ENCODE results near the gene DIPK1B.

Gene DIPK1B

DNA sequence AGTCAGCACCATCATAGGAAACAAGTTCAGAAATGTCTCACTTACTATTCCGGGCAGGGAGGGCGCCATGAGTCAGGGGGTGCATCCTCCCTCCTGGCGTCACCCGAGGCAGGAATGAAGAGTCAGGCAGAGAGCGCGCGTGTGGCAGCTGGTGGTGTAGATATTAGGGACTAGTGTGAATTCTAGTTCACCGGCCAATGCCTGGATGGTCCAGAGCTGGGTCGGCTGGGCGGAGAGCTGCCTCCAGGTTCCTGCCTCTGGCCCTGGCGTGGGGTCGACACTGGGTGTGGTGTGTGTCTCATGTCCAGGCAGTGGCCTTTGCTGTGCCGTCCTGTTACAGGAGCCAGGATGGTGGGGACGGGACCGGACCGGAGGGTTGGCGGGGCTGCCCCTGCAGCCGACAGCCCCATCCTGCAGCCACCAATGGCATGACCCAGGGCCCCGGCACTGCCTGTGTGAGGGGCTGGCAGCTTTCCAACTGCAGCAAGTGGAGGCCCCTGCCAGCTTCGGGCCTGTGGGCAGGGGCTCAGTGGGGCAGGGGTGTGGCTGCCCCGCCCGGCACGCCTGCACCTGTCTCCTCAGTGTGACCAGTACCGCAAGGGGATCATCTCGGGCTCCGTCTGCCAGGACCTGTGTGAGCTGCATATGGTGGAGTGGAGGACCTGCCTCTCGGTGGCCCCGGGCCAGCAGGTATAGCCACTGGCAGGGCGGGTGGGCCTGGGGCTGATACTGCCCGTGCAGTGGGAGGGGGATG lies 9.1 kb downstream of the DIPK1B start:
- peak; percentile 71 for DNase-seq

DNA sequence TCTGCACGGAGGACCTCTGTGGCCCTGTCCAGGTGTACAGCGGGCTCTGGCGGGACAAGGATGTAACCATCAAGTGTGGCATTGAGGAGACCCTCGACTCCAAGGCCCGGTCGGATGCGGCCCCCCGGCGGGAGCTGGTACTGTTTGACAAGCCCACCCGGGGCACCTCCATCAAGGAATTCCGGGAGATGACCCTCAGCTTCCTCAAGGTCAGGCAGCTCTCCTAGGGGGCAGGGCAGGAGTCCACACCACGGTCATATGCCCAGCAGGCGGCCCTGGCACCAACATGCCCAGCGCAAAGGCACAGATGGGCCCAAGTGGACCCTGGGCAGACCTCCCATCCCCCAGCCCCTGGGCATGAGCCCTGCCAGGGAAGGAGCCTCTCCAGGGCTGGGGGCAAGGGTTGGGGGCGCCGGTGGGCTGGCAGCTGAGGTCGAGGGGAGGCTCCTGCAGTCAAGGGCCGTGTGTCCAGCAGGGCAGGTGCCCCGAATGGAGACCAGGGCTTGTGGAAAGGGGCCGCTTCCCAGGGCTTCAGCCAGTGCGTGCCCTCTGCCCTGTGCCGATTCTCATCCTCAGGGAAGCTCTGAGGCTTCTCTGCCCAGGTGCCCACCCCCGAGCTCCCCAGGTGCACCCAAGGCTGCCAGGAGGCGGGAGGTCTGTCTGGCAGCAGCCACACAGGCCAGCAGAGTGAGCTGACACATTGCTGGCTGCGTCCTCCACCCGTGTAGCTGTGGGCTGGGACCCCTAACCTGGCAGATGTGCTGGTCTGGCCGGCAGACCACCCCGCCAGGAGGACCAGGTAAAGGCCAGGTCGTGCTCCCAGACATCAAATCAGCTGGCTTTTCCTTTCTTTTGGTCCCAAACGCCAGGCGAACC lies 10.0 kb downstream of the DIPK1B start:
- DNase-seq: peak; percentile 76

DNA sequence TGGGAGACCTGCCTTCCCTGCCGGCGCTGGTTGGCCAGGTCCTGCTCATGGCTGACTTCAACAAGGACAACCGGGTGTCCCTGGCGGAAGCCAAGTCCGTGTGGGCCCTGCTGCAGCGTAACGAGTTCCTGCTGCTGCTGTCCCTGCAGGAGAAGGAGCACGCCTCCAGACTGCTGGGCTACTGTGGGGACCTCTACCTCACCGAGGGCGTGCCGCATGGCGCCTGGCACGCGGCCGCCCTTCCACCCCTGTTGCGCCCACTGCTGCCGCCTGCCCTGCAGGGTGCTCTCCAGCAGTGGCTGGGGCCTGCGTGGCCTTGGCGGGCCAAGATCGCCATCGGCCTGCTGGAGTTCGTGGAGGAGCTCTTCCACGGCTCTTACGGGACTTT lies 10.6 kb downstream of the DIPK1B start:
- DNase-seq: no peak

DNA sequence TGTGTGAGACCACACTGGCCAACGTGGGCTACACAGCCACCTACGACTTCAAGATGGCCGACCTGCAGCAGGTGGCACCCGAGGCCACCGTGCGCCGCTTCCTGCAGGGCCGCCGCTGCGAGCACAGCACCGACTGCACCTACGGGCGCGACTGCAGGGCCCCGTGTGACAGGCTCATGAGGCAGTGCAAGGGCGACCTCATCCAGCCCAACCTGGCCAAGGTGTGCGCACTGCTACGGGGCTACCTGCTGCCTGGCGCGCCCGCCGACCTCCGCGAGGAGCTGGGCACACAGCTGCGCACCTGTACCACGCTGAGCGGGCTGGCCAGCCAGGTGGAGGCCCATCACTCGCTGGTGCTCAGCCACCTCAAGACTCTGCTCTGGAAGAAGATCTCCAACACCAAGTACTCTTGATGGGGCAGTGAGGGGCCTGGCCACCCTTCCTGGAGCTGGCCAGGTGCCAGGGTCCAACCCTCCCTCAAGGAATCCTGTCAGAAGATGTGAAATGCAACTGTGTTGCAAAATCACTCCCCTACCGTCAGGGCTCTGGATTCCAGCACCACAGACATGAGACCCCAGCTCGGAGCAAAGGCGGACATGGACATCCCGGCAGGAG lies 11.1 kb downstream of the DIPK1B start:
- peak; percentile 68 for DNase-seq

DNA sequence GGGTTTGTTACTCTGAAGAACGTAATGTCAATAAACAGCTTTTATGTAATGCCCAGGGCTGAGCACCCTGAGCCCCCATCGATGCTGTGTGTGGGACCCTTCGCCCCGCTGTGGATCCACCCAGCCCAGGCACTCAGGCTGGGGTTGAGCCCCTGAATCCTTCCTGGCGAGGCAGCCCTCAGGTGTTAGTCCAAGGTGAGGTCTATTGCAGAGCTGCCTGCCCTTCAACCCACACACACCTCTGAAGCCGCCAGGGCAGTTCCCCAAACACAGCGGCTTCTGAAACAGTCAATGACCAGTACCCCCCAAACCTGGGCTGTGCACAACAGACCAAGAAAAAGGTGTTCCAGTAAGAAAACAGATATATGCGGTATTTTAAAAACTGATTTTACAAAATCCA lies 11.6 kb downstream of the DIPK1B start:
- no peak for DNase-seq

DNA sequence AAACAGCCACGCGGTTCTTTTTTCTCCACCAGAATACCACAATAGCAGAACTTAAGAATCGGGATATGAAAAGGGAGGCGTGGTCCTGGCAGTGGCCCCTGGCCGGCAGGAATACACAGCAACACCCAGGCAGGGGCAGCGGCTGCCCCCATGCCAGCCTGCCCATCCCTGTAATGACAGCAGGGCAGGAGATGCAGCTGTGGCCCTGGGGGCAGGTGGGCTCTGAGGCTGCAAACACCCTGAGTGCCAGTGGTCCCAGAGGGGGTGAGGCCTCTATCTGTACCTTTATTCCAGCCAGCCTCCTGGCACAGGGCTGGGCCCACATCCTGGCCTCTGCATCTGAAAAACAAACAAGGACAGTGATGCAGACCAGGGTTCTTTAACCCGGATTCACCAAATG lies 12.4 kb downstream of the DIPK1B start:
- no peak for DNase-seq

DNA sequence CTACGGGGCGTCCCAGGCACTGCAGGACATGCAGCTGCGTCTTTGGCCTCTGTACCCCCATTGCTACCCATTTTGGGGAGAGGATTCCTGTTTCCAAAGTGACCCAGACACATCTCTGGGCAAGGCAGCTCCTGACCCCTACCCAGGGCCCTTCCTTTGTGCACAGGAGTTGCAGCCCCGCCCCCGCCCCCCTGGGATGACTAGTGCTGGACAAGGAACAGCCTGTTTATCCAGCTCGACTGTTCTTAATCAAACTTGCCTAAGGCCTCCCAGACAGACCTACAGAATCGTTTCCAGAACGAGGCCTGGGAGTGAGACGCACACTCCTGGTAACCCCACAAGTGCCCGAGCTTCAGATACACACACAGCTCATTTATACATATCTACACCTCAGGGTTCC lies 13.2 kb downstream of the DIPK1B start:
- DNase-seq: no peak

DNA sequence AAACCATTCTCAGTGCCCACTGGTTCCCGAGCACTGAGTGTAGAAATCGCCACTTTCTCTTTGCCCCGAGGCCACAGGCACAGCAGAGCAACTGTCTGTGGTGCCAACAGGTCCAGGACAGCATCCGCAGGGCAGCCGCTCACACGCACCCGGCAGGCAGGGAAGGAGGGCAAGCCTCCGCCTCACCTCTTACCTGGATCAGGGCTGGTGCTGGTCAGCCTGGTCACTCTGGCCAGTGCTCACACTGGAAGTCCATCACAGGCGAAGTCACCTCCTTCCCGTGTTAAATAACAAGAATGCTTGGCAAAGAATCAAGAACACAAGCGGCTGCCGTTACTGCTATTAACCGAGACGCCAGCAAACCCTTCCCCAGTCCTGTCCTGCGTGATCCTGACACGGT lies 13.7 kb downstream of the DIPK1B start:
- DNase-seq: no peak

DNA sequence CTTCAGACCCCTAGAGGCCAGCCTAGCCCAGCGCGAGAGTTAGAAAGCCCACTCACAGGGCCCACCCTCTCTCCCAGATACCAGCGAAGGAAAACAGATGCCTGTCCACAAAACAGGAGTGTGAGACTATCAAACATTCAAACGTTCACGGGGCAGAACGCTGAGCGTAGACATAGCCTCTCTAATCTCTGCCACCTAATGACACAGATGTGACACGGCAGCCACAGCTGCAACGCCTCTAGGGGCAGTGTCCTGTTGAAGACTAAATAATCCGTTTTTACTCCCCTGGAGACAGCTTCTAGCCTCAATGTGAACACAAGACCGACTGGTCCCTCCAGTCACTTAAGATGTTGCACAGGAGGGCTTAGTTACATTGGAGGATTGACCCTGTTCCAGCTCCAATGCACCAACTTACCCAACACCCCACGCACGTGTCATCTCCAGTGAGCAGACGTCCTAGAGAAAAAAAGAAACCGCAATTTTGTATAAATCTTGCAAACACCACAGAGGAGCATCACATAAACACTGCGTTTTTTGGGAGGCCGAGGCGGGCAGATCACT lies 14.3 kb downstream of the DIPK1B start:
- peak; percentile 69 for DNase-seq

DNA sequence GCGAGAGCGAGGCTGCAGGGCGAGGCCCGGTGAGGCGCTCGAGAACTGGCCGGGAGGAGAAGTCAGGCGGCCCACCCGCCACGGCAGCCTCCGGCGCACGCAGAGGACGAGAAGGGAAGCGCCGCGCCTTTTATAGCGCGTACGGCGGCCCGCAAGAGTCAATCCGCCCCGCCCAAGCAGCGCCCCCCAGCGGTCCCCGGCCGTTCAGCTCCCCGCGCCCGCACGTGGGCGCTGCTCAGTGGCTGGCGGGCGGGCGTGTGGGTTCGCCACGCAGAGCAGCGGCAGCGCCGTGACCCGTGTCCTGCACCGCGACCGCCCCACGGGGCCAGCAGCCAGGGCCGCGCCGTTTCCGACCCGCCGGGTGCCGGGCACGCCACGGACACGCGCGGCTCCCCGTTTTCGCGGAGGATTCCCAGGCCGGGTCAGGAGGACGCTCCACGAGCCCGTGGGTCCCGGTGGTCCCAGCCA lies 15.7 kb downstream of the DIPK1B start:
- DNase-seq: peak; percentile 99

DNA sequence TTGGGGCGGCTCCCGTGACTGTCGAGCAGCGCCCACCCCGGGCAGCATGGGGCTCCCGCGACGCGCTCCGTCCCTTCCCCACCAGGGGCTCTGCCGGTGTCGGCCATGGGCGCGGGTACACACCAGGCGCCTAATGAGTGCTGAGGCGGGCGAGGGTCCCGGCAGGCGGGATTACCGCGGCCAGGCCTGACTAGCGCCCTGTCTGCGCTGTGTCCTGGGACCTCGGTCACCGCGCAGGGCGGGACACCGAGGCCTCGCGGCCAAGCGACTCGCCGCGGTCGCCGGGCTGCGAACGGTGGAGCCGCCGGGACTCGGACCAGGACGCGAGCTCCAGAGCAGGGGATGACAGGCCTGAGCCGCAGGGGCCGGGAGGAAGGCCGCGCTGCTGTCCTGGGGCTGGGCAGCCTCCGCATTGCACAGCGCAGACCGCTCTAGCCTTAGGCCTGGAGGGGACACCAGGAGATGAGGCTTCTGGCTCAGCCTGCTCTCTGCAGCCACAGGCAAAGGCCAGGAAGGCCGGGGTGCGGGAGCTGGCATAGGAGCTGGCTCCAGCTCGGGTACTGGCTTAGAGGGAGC lies 16.3 kb downstream of the DIPK1B start:
- DNase-seq: peak; percentile 80

DNA sequence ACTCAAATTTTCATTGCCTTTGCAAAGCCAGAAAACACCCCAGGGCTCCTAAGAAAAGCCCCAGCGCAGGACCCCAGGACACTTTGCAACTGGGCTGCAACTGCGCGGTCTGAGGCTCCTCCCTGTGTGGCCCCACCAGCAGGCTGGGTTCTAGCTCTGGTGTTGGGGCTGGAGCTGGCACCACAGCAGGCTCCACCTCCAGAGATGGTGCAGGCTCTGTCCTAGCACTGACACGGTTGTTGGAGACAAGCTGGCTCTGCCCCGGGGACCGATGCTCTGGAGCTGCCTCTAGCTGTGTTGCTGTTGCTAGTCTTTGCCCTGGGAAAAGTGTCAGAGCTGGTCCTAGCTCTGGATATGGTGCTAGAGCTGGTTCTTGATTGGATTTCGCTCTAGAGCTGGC lies 16.8 kb downstream of the DIPK1B start:
- DNase-seq: no peak

DNA sequence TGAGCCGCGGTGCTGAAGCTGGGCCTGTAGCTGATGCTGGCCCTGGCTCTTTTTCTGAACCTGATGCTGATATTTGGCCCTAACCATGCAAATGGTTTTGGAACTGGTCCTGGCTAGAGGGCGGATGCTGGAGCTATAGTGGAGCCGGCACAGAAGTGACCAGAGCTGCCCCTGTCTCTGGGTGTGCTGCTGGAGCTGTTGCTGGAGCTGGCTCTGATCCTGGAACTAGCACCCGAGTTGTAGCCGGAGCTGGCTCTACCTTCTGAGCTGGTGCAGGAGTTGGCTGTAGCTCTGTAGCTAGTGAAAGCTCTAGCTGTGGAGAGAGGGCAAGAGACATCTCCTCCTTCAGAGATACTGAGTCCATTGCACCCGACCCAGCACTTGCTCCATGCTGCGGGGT lies 17.6 kb downstream of the DIPK1B start:
- DNase-seq: no peak

DNA sequence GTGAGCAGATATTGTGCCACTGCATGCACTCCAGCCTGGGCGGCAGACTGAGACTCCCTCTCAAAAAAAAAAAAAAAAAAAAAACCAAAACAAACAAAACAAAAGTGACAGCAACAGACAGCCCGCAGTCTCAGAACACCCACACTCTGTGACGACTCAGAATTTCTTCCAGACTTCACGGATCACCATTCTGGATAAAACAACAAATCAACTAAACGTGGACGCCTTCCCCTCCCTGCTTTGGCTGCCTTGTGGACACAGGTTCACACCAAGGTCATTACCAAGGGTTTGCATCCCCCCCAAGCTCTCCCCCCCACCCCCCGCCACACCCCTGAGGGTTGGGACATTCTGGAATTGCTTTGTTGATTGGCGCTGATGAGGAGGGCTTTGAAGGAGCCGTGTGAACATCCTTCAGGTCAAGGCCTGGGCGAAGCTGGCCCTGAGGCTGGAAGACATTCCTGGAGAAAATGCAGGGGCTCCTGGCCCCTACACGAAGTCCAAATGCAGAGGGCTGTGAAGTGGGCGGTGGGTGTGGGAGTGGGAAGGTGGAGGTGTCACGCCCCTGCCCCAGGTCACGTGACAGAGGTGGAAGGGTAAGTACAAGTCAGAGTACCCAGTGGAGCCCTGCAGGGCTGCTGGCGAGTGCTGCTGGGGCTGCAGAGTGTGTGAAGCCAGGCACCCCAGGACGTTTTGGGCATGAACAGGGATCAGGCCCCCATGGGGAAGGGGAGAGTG lies 20.2 kb downstream of the DIPK1B start:
- no peak for DNase-seq

DNA sequence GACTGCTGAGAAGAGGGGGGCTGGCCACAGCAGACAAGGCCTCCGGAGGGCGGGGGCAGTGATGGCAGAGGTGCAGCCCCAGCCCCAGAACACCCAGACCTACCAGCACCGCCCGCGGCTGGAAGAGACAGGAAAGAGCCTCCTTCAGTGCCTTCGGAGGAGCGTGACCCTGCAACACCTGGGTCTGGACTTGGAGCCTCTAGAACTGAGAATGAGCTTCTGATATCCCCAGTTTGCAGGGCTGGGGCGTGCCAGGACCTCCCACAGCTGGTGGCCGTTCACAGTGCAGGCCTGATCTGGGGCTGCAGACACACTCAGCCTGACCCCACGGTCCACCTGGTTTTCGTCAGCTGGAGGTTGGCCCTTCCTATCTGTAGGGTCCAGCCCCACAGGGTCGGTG lies 21.2 kb downstream of the DIPK1B start:
- no peak for DNase-seq

DNA sequence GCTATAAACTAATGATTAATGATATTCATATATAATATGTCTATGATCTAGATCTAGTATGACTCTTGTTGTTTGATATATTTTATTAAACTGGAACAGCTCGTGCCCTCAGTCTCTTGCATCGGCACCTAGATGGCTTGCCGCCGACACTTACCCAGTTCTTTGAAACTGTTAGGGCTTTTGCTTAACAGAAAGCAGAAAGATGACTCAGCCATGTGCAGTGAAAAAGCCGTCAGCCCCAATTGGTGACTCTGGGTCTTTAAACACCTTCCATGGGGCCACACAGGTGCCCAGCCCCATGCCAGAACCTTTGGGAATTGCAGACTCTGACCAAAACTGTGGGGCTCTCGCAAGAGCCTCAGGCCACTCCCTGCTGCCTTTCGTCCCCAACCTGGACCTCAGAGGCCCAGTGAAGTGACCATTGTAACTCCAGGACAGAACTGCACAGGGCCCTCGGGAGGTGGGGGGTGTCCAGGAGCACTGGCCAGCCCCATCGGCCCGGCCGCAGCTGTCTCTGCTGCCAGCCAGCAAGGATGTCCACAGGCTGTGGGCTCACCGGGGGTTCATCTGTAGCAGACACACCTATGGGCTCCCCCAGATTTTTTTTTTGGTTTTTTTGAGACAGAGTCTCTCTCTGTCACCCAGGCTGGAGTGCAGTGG lies 22.6 kb downstream of the DIPK1B start:
- no peak for DNase-seq

DNA sequence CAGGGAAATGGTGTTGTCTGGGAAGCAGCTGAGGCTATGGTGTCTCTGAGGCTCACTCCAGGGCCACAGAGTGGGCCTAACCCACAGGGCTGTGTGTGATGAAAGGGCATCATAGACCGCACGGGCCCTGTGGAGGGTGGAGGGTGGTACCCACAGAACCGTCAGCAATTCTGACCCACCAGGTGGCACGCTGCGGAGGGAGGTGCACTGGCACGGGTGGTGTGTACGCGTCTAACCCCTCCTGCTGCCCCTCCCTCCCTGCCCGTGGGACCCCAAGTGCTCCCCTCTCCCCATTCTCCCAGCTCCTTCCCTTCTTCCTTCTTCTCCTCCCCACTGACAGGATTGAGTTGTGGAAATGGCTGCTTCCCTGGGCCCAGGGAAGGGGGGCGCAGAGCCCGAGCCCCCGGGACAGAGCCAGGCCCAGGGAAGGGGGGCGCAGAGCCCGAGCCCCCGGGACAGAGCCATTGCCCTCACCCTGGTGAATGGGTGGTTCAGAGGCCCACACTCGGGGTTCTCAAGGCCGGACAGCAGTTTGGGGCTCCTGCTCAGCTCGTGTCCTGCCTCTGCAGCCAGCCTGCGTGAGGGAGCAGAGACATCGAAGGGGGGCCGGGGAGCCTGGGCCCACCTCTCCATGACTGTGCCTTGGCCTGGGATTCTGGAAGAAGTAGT lies 23.6 kb downstream of the DIPK1B start:
- no peak for DNase-seq

DNA sequence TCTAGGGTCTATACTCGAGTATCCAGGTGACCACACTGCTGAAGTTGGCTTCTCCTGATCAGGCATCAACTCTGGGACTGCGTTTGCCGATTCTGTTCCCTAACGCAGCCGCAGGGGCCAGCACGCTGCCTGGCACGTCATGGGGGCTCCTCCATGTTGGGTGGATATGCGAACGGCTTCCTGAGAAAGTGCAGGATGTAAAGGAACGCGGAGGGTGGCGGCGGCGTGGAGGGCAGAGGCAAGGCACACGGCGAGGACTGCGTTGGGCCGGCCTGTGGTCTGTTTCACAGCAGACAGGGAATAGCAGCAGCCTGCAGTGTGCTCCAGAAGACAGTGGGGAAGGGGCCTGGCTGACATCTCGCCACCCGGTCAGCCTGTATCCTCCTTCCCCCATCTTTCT lies 26.6 kb downstream of the DIPK1B start:
- no peak for DNase-seq

DNA sequence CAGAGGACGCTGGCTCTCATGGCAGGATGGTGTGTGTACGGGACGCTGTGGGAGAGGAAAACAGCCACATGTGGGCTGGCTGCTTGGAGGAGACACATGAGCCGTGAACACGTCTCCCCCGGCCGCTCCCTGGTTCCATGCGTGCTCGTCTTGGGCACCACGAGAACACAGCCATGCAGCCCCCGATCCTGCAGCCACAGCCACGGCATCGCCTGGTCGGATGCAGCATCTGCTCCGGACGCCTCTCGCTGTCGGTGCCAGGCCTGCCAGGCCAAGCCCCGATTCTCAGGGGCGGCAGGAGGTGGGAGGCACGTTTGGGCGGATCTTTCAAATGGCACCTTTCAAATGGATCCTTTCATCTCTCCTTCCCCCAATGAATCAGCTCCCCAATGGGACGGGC lies 27.1 kb downstream of the DIPK1B start:
- no peak for DNase-seq

DNA sequence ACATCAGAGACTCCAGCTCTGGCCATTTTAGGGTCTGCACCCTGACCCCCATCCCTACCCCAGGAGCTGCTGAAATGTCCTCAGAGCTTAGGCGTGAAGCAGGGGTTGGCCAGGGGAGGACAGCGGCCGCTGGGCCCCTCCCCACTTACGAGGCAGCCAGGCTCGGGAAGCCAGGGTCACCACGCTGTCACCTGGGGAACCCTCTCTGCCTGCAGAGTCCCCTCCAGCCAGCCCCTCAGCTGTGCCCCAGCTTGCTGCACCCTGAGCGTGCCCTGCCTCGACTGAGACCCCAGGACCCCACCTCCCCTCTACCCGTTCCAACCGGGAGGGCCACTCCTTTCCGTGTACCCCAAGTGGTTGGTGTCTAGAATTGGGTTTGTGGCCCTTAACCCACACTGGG lies 27.7 kb downstream of the DIPK1B start:
- no peak for DNase-seq

DNA sequence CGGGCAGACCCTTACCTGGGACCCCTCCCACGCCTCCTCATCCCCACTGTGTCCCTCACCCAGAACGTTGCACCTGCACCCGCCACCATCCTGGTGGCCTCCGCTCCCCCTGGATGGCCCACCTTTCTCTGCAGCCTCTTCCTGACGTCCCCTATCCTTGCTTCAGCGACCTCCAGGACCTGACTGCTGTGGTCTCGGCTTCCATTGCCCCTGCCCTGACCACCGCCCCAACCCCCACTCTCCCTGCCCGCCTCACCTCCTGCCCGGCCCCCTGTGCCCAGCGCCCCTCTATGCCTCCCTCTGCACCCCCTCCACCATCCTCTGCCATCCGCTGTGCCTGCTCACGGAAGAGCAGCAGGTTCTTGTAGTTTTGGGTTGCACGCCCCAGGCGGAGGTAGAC lies 28.1 kb downstream of the DIPK1B start:
- DNase-seq: no peak
